IMR-90 (cell line): Measurements from ENCODE around the gene CASZ1. TPM values are rescaled to one million over a fixed set of nuclear protein-coding genes. Genes with fewer than 3 reads are reported as not detected.

Experiments used
- ATAC-seq: fragments of 200-7000 bp; cut with Tn5 transposase; 2 replicates; pipeline ENCODE4 v1.9.1; 2020; ENCODE audit warnings: low read depth, mild to moderate bottlenecking, moderate library complexity
- BruUV-seq: library from RNA; stranded (reverse); fragments of 400-500 nt; replicated peaks from 2 replicates; lab custom pipeline; 2021; lab: Mats Ljungman, UMichigan
- CTCF ChIA-PET: fragments of 300-600 bp; formaldehyde crosslinking; extraction: SDS; loops from one replicate; lab custom pipeline; 2021; ENCODE audit warnings: antibody characterized with exemption; lab: Yijun Ruan, JAX
- POLR2A ChIA-PET: fragments of 300-600 bp; sonication (Branson Sonifier 250); formaldehyde crosslinking; loops from one replicate; lab custom pipeline; 2022; ENCODE audit warnings: antibody characterized with exemption; ENCODE audit not compliant: unreplicated experiment; lab: Charles Lee
- DNase-seq: peaks from one replicate; pipeline ENCODE4 v3.0.0; 2013
- H2AFZ ChIP-seq: replicated peaks from 2 replicates; pipeline ENCODE3; 2013; ENCODE audit warnings: low read length, mild to moderate bottlenecking; ENCODE audit not compliant: poor library complexity
- H2AK5ac ChIP-seq: 2 replicates; pipeline ENCODE4 v1.6.1; 2013; ENCODE audit warnings: low read depth, low read length, inconsistent platforms
- H2AK9ac ChIP-seq: replicated peaks from 2 replicates; pipeline ENCODE3; 2013; ENCODE audit warnings: mild to moderate bottlenecking, low read depth, low read length, moderate library complexity; ENCODE audit not compliant: poor library complexity
- H2BK120ac ChIP-seq: 2 replicates; pipeline ENCODE4 v1.6.1; 2013; ENCODE audit warnings: low read depth, low read length, inconsistent platforms
- H2BK15ac ChIP-seq: 3 replicates; pipeline ENCODE4 v1.6.1; 2013; ENCODE audit warnings: low read depth, low read length, inconsistent platforms
- H2BK20ac ChIP-seq: 2 replicates; pipeline ENCODE4 v1.6.1; 2013; ENCODE audit warnings: low read depth, mild to moderate bottlenecking, inconsistent platforms, low read length, moderate library complexity
- H2BK5ac ChIP-seq: 2 replicates; pipeline ENCODE4 v1.6.1; 2013; ENCODE audit warnings: mild to moderate bottlenecking, low read depth, low read length, inconsistent platforms; ENCODE audit not compliant: poor library complexity, severe bottlenecking
- H3K14ac ChIP-seq: replicated peaks from 2 replicates; pipeline ENCODE4 v1.6.1; 2013; ENCODE audit warnings: low read depth, low read length, inconsistent platforms
- H3K18ac ChIP-seq: 2 replicates; pipeline ENCODE4 v1.6.1; 2013; ENCODE audit warnings: low read depth, low read length, control low read depth
- H3K23ac ChIP-seq: 2 replicates; pipeline ENCODE4 v1.6.1; 2013; ENCODE audit warnings: low read depth, low read length, inconsistent platforms
- H3K27ac ChIP-seq: 2 replicates; pipeline ENCODE4 v1.5.1; 2013; ENCODE audit warnings: mild to moderate bottlenecking, control low read depth, low read length; ENCODE audit not compliant: insufficient read depth
- H3K27me3 ChIP-seq: 2 replicates; pipeline ENCODE4 v1.6.1; 2013; ENCODE audit warnings: low read length; ENCODE audit not compliant: control insufficient read depth, insufficient read depth
- H3K36me3 ChIP-seq: 2 replicates; pipeline ENCODE4 v1.6.1; 2013; ENCODE audit warnings: low read length, mixed read lengths; ENCODE audit not compliant: control insufficient read depth, insufficient read depth
- H3K4ac ChIP-seq: 2 replicates; pipeline ENCODE4 v1.6.1; 2013; ENCODE audit warnings: low read depth, low read length, inconsistent platforms
- H3K4me1 ChIP-seq: 2 replicates; pipeline ENCODE4 v1.6.1; 2013; ENCODE audit warnings: low read length, mixed read lengths; ENCODE audit not compliant: control insufficient read depth, insufficient read depth
- H3K4me2 ChIP-seq: 2 replicates; pipeline ENCODE4 v1.6.1; 2013; ENCODE audit warnings: low read depth, mild to moderate bottlenecking, control low read depth, low read length, moderate library complexity
- H3K4me3 ChIP-seq: 2 replicates; pipeline ENCODE4 v1.5.1; 2013; ENCODE audit warnings: low read depth, mild to moderate bottlenecking, control low read depth, low read length, moderate library complexity; ENCODE audit not compliant: insufficient read depth
- H3K56ac ChIP-seq: 2 replicates; pipeline ENCODE4 v1.6.1; 2013; ENCODE audit warnings: low read length, inconsistent platforms; ENCODE audit not compliant: insufficient read depth; ENCODE audit errors: extremely low read depth
- H3K79me1 ChIP-seq, 2 experiments: 2 replicates each; pipeline ENCODE4 v1.6.1; 2013; ENCODE audit warnings: low read length in 2 of 2, inconsistent platforms in 1 of 2, low read depth in 1 of 2
- H3K9ac ChIP-seq: 2 replicates; pipeline ENCODE4 v1.6.1; 2013; ENCODE audit warnings: low read depth, low read length, control low read depth
- H3K9me1 ChIP-seq: 2 replicates; pipeline ENCODE4 v1.6.1; 2013; ENCODE audit warnings: low read length, inconsistent platforms; ENCODE audit not compliant: insufficient read depth
- H3K9me3 ChIP-seq: 2 replicates; pipeline ENCODE4 v1.6.1; 2013; ENCODE audit warnings: low read length; ENCODE audit not compliant: control insufficient read depth, insufficient read depth
- H4K20me1 ChIP-seq: 2 replicates; pipeline ENCODE4 v1.6.1; 2013; ENCODE audit warnings: low read length, inconsistent platforms; ENCODE audit not compliant: insufficient read depth
- H4K5ac ChIP-seq: 2 replicates; pipeline ENCODE4 v1.6.1; 2013; ENCODE audit warnings: mild to moderate bottlenecking, low read depth, low read length, control low read depth
- H4K8ac ChIP-seq, 2 experiments: 2 replicates each; pipeline ENCODE4 v1.6.1; 2013; ENCODE audit warnings: low read depth in 2 of 2, low read length in 2 of 2, control low read depth in 1 of 2, inconsistent platforms in 1 of 2
- H4K91ac ChIP-seq: 2 replicates; pipeline ENCODE4 v1.6.1; 2013; ENCODE audit warnings: low read depth, low read length, inconsistent platforms; ENCODE audit not compliant: insufficient read depth
- ELK1 ChIP-seq: fragments of 150-350 bp; IDR thresholded peaks from 2 replicates; pipeline ENCODE4 v1.6.1; 2016; ENCODE audit warnings: low read depth, mild to moderate bottlenecking, low read length, moderate library complexity, borderline replicate concordance
- FOS ChIP-seq: fragments of 150-350 bp; IDR thresholded peaks from 2 replicates; pipeline ENCODE4 v1.6.1; 2016; ENCODE audit warnings: low read depth, low read length
- RCOR1 ChIP-seq: IDR thresholded peaks from 2 replicates; pipeline ENCODE4 v1.6.1; 2012; ENCODE audit warnings: mild to moderate bottlenecking, low read length, improper control_type of control experiment; ENCODE audit not compliant: insufficient replicate concordance
- USF2 ChIP-seq: fragments of 150-350 bp; IDR thresholded peaks from 2 replicates; pipeline ENCODE4 v1.6.1; 2017; ENCODE audit warnings: mild to moderate bottlenecking, antibody characterized with exemption, low read length, low read depth
- WGBS, 2 experiments: methylation state at CpG; one replicate each; pipeline versions ENCODE4 v1.1.5 to v1.1.7; 2013; ENCODE audit warnings: missing lambda C conversion rate in 2 of 2; ENCODE audit not compliant: insufficient read length in 1 of 2; ENCODE audit errors: extremely low coverage in 2 of 2; 5-methylcytosine and 5-hydroxymethylcytosine counted together
- dilution Hi-C: fragments of 300-500 bp; cut with HindIII; formaldehyde crosslinking; loops from one replicate; pipeline ENCODE4 v1.14.3; 2018; ENCODE audit warnings: low sequenced_read_pairs; ENCODE audit not compliant: unreplicated experiment
- in situ Hi-C: fragments of 300-500 bp; cut with MboI; formaldehyde crosslinking; loops from 3 replicates; pipeline ENCODE4 v1.14.3; 2019; ENCODE audit warnings: low sequenced_read_pairs, inconsistent platforms, mixed read lengths
- intact Hi-C: fragments of 100-400 bp; cut with micrococcal nuclease; formaldehyde crosslinking; loops from 2 replicates; pipeline ENCODE4 v1.10.0; 2022
- polyA plus RNA-seq, 3 experiments: library from polyadenylated mRNA; depleted of rRNA; stranded (reverse); fragments of >200 nt; gene quantifications; 2 replicates each; pipeline ENCODE4 v1.2.3, GENCODE V29; 2012; ENCODE audit warnings: low replicate concordance in 1 of 3
- total RNA-seq: library from RNA; depleted of rRNA; stranded (reverse); fragments of >200 nt; gene quantifications from 2 replicates; pipeline ENCODE4 v1.2.3, GENCODE V29; 2012

CASZ1 gene
- total and polyA plus RNA-seq, 2 of the 4 experiments (the other 2 are of a cell fraction) = 0.18 to 0.24 TPM

- no peak overlapping the region for H3K23ac ChIP-seq
- intact Hi-C loops (no loop called here), in situ Hi-C loops (no loop called here), dilution Hi-C loops (no loop called here)
- no peak overlapping the region for H3K27ac ChIP-seq
- no peak overlapping the region for H3K56ac ChIP-seq
- H2BK120ac ChIP-seq = no peak overlapping the region
- no peak overlapping the region for H2BK5ac ChIP-seq
- no peak overlapping the region for H2AFZ ChIP-seq
- DNase-seq = no peak
- H3K79me1 ChIP-seq = no peaks in the 10 kb centered on the region
- POLR2A ChIA-PET = no interaction called here
- H2BK20ac ChIP-seq = no peak overlapping the region
- H3K4me3 ChIP-seq = no peak overlapping the region
- no TSS peak for BruUV-seq
- no peaks in the 10 kb centered on the region for H3K9me3 ChIP-seq
- no peaks in the 10 kb centered on the region for H3K9me1 ChIP-seq
- no peaks in the 10 kb centered on the region; the same call in 1 of the 2 replicates for H3K4me1 ChIP-seq
- H4K20me1 ChIP-seq = no peaks in the 10 kb centered on the region
- no peak for TF ChIP-seq USF2
- no peak for TF ChIP-seq FOS
- no peak for TF ChIP-seq RCOR1
- no peak for TF ChIP-seq ELK1
- no peak overlapping the region for H4K91ac ChIP-seq
- no peak overlapping the region for H2AK5ac ChIP-seq
- no peak overlapping the region for H3K4me2 ChIP-seq
- CTCF ChIA-PET = no interaction called here
- no peak overlapping the region for H3K18ac ChIP-seq
- H3K36me3 ChIP-seq = no peaks in the 10 kb centered on the region
- H2BK15ac ChIP-seq = no peak overlapping the region
- no peak overlapping the region for H2AK9ac ChIP-seq
- no peak overlapping the region for H3K14ac ChIP-seq
- no peak for ATAC-seq
- H3K9ac ChIP-seq = no peak overlapping the region
- no peak overlapping the region for H4K5ac ChIP-seq
- 91% methylated on average over 8 of the region's 16 CpGs; no CpG with 5 or more reads in 1 of the 2 experiments for WGBS, 2 experiments
- no peak overlapping the region for H4K8ac ChIP-seq
- H3K4ac ChIP-seq = no peak overlapping the region
- peaks cover 74% of the 10 kb centered on the region for H3K27me3 ChIP-seq
Measured at GRCh38 chr1:10706376-10706913, 90.0 kb downstream of the CASZ1 start.
